ENCODE results near the gene FAM20A. TPM values are rescaled to one million over a fixed set of nuclear protein-coding genes. Genes with fewer than 3 reads are reported as not detected.

The FAM20A gene
- total RNA-seq, 1 experiment from 2014 or later, result not detected

- Histone ChIP-seq H3K4me2 (ENCODE audit: low read length) (no peak overlapping the region), H3K79me2 (ENCODE audit: insufficient read depth, low read length) (peaks cover 20% of the 10 kb centered on the region), H4K20me1 (ENCODE audit: insufficient read depth) (no peaks in the 10 kb centered on the region), H3K9ac (ENCODE audit: low read length) (no peak overlapping the region), H3K4me3 (replicated peaks in 1 of 2; ENCODE audit: low read depth in 1 of 2, low read length in 2 of 2) (no peak overlapping the region), H3K27me3 (ENCODE audit: insufficient read depth, low read length) (no peaks in the 10 kb centered on the region), H3K9me2 (ENCODE audit: insufficient read depth) (no peaks in the 10 kb centered on the region), H3K27ac (ENCODE audit: low read depth, low read length) (no peak overlapping the region), H3K4me1 (ENCODE audit: control insufficient read depth in 1 of 2, insufficient read depth in 2 of 2, low read length in 2 of 2) (peaks cover 15 to 34% of the 10 kb centered on the region in 2 experiments), H2AFZ (ENCODE audit: low read depth, low read length, poor library complexity, severe bottlenecking) (no peak overlapping the region), H3K36me3 (ENCODE audit: control insufficient read depth in 1 of 2, insufficient read depth in 2 of 2, low read length in 2 of 2) (no peaks in the 10 kb centered on the region), H3K9me3 (ENCODE audit: control insufficient read depth in 1 of 2, insufficient read depth in 1 of 2, low read depth in 1 of 2, low read length in 2 of 2) (no peaks in the 10 kb centered on the region)
- POLR2A ChIA-PET, result no interaction called here
- TF ChIP-seq POLR2A (IDR thresholded peaks at IDR 0.05; ENCODE audit: borderline replicate concordance, extremely low read depth, insufficient read depth, insufficient read length) (no peak), ATF3 (IDR thresholded peaks at IDR 0.05) (no peak), CEBPB (IDR thresholded peaks at IDR 0.05; ENCODE audit: low read depth) (no peak), CBX3 (IDR thresholded peaks at IDR 0.05; ENCODE audit: low read depth) (no peak), EGR1 (IDR thresholded peaks at IDR 0.05; ENCODE audit: low read depth) (no peak), FOSL1 (IDR thresholded peaks at IDR 0.05; ENCODE audit: low read depth) (no peak), SP1 (IDR thresholded peaks at IDR 0.05; ENCODE audit: low read depth) (no peak), MAX (IDR thresholded peaks at IDR 0.05) (no peak), SIN3A (IDR thresholded peaks at IDR 0.05; ENCODE audit: low read depth) (no peak), ELF1 (IDR thresholded peaks at IDR 0.05; ENCODE audit: borderline replicate concordance, low read depth) (no peak), REST (IDR thresholded peaks at IDR 0.05; ENCODE audit: low read depth) (no peak), EZH2phosphoT487 (IDR thresholded peaks at IDR 0.05; ENCODE audit: borderline replicate concordance) (no peak), EZH2 (IDR thresholded peaks at IDR 0.05) (no peak), ZNF274 (IDR thresholded peaks at IDR 0.05; ENCODE audit: low read depth, low read length) (no peak), JUND (IDR thresholded peaks at IDR 0.05) (no peak), ZFX (IDR thresholded peaks at IDR 0.05) (no peak), YY1 (IDR thresholded peaks at IDR 0.05; ENCODE audit: extremely low read depth, insufficient replicate concordance, low read depth, low read length) (no peak), RAD21 (IDR thresholded peaks at IDR 0.05; ENCODE audit: low read depth) (no peak), TCF7L2 (IDR thresholded peaks at IDR 0.05; ENCODE audit: borderline replicate concordance, extremely low read depth, insufficient read depth, insufficient read length) (no peak)
- RAD21 ChIA-PET (ENCODE audit: low non-redundant PET in 1 of 2, low total read pairs in 2 of 2, uncharacterized antibody in 2 of 2, unreplicated experiment in 2 of 2), result no interaction called here
- BruUV-seq (replicated peaks), result no TSS peak
- ATAC-seq (no peak), DNase-seq (ENCODE audit: low read depth, low spot score) (no peak)
- intact Hi-C loops (cut with micrococcal nuclease), result loop anchor here (2.0 kb wide), 1 partner anchor 43 kb away; no protein-coding TSS in a partner anchor
- CTCF ChIA-PET, result interaction anchor here (1.0 kb wide), 1 partner anchor 11 kb away, joined by 3 read pairs; no protein-coding TSS in a partner anchor
These were observed 91.8 kb downstream of the FAM20A start for GRCh38 chr17:68509141-68510057.

Data from HCT116 (cell line).